GM18870 (cell line): ENCODE data around the gene PTH1R.

Experiments used
- ATAC-seq: cut with Tn5 transposase; IDR thresholded peaks from one replicate; pipeline ENCODE4 v1.9.1; 2021; ENCODE audit warnings: moderate library complexity; ENCODE audit not compliant: unreplicated experiment

PTH1R gene

GRCh38 chr3:46863261-46863782 lies 14.2 kb upstream of the PTH1R start, which contains the start of gene MYL3:
MYL3 (minus strand) TSS chr3:46863444; CDS start chr3:46863390, 54 bp downstream.
- ATAC-seq = no peak

GRCh38 chr3:46864061-46864881 lies 13.2 kb upstream of the PTH1R start:
- no peak for ATAC-seq

- no peak for ATAC-seq
Measured at GRCh38 chr3:46865031-46865507, 12.5 kb upstream of the PTH1R start.

DNA sequence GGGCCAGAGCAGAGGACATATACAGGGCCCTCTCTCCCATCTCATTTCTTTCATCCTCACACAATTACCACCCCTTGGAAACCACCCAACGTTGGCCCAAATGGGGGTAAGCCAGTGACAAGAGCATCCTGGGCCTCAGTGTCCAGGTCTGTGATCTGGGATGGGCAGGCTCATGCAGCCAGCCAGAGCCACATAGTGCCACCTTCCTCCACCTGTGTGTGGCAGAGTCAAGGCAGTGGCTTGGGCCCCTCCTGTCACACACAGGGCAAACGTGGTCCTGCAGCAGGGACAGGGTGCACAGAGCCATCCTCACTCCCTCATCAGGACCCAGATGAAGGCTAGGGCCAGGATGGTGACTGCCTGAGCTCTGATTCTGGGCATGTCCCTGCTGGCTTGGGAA lies 12.0 kb upstream of the PTH1R start:
- no peak for ATAC-seq

- ATAC-seq = no peak
Measured at GRCh38 chr3:46866032-46866595, 11.4 kb upstream of the PTH1R start.

DNA sequence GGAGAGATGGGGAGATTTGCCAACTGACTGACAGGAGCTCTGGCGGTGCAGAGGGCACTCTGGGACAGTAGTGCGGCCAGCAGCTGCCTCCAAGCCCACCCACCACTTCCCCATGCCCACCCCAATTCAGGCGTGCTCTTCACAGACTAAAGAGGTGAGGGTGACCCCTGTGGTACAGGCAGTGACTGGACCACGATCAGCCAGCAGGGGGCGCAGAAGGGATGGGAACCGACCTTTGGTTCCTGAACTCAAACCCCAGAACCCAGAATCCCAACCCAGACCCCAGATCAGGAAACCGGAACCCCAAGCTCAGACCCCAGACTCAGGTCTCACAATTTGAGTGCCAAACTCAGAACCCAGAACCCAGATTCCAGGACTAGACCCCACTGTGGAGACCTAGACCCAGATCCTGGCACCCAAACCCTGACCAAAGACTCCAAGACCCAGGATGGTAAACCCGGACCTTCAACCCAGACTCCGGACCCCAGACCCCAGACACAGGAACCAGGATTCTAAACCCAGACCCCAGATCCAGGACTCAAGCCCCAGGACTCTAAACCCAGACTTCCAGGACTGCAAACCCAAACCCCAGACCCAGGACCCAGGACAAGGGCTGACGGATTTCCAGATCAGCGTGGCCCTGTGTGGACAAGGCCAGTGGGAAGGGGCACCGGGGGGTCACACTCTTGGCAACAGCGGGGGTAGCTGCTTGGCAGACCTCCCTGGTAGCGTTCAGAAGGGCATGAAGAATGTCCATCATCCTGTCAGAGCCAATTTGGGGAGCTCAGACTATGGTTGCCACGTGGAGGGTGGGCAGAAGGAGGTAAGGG lies 10.6 kb upstream of the PTH1R start:
- no peak for ATAC-seq

GRCh38 chr3:46867550-46867898 lies 10.0 kb upstream of the PTH1R start:
- ATAC-seq = no peak

GRCh38 chr3:46868287-46868686 lies 9.2 kb upstream of the PTH1R start:
- ATAC-seq = no peak

DNA sequence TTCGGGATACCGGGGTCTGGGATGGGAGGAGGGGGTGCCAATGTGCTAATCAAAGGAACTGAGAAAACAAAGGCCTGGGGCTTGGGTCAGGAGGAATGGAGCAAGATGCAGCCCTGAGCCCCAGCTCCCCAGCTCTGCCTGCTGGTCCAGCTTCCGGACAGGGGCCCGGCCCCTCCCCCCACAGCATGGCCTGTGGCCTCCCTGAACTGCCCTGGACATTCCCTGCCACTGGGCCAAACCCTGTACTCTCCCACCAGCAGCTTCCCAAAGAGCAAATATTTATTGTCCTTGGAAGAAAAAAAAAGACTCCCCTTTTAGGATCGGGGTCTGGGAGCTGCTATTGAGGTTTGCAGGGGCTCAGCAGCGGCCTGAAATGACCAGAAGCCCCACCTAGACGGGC lies 8.6 kb upstream of the PTH1R start:
- no peak for ATAC-seq

GRCh38 chr3:46869440-46869839 lies 8.1 kb upstream of the PTH1R start:
- no peak for ATAC-seq

DNA sequence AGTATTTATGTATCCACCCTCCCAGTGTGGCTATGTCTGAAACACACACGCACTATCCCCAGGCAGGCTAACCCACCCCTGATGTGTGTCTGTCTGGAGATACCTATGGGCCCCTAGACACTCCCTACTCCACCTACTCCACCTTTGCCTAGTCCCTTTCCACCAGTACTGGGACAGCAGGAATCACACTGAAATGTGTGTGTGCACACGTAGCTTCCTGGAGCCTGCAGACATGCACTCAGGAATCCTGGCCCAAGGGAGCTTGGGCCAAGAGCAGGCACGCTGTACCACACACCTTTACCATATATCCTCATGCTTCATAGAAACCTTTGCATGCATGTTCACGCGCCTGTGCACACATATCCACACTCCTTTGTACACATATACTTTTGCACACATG lies 6.9 kb upstream of the PTH1R start:
- no peak for ATAC-seq

DNA sequence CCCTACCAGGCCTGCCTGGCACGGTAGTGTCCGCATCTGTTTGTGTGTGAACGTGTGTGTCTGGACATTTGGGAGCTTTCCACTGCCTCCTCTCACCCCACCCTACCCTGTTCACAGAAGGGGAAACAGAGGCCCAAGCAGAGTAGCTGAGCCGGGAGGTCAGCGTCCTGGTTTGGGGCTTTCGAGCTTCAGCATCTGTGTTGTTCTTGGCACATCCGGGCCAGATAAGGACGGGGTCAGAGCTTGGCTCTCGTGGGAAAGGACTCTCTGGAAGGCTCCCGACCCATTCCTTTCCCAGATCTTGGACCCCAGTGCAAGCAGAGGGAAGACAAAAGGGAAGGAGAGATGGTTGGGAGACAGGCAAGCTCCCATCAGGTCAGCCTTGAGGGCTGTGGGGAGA lies 6.3 kb upstream of the PTH1R start:
- ATAC-seq = no peak

GRCh38 chr3:46873521-46873920 lies 4.0 kb upstream of the PTH1R start:
- no peak for ATAC-seq

DNA sequence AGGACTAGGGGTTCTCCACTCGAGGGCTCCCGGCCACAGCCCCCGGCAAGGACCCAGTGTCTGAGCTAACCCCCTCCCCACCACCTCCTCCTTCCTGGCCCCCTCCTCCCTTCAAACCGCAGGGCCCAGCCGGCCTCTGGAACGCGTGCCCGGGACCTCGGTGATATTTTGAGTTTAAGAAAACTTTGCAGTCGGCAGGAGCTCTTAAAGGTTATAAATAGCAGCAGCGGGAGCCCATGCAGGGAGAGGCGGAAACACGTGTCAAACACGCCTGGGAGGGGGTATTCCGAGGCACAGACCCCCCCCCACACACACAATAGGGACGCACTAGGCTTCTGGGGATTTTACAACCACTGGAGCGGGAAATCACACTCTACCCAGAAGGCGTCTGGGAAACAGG lies 3.1 kb upstream of the PTH1R start:
- no peak for ATAC-seq

DNA sequence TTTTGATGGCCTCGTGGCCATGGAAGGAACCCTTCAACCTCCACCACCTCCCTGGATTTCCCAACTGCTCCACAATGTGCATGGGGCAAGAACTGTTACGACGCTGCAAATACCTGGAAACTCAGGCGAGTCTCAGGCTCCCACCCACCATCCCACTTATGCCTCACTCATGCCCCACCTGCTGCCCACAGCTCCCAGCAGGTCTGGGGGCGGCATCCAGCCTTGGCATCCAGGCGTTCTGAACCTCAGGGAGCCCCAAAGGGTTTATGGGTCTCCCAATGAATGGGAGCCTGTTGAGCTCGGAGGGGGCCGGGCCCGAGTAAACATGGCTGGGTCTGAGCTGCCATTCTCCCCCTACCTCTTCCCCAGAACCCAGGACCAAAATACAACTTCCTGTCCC lies 2.0 kb upstream of the PTH1R start:
- ATAC-seq = no peak

GRCh38 chr3:46876313-46877300 lies 914 bp upstream of the PTH1R start:
- no peak for ATAC-seq

GRCh38 chr3:46878781-46879436 lies 1.4 kb downstream of the PTH1R start:
- no peak for ATAC-seq

GRCh38 chr3:46880884-46881595 lies 3.5 kb downstream of the PTH1R start:
- ATAC-seq = no peak
